Measurements from ENCODE around the gene LDLRAD2. TPM values are rescaled to one million over a fixed set of nuclear protein-coding genes. Genes with fewer than 3 reads are reported as not detected.
A peak's percentile ranks its signal among the peaks of the same experiment; 100 is the strongest.

Gene LDLRAD2
- total and polyA plus RNA-seq, 7 experiments from 2014 or later: 0.66 to 0.86 TPM; not detected in 5

DNA sequence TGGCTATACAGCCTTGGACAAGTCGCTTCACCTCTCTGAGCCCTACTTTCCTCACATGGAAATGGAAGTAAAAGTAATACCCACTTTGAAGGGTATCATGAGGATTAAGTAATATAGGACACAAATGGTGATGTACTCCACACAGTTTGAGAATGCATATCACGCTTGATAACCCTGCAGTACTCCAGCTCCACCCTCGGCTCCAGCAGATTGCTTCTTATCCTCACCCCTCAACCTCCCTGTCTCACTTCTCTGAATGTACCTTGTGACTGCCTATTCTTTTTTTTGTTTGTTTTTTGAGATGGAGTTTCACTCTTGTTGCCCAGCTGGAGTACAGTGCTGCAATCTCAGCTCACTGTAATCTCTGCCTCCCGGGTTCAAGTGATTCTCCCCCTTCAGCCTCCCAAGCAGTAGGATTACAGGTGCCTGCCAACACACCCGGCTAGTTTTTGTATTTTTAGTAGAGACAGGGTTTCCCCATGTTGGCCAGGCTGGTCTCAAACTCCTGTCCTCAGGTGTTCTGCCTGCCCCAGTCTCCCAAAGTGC lies 55.5 kb downstream of the LDLRAD2 start:
- intact Hi-C loops (cut with micrococcal nuclease): no loop called here
- H3K27ac Mint-ChIP-seq: no peak overlapping the region

DNA sequence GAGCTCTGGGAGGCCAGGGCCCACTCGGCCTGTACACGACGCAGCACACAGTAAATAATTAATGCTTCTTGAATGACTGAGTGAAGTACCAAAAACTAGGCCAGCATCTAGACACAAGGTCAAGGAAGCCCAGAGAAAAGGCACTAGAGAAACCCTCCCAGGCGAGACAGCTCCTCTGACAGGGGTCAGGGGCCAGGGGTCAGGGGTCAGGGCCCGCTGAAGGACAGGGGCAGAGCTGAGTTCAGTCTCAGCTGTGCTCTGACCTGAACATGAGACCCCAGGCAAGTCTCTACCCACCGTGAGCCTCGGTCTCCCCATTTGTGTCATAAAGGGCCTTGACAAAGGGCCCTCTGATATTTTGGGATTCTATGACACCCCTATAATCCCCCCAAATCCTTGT lies 56.4 kb downstream of the LDLRAD2 start:
- ATAC-seq: no peak
- intact Hi-C loops (cut with micrococcal nuclease): no loop called here
- POLR2A ChIA-PET: no interaction called here

More for the DNA sequence above, 55.5 kb downstream of the LDLRAD2 start:
- Mint-ChIP-seq H3K27me3 (no peaks in the 10 kb centered on the region), H3K4me3 (no peak overlapping the region), H3K36me3 (peaks cover 0 to 4% (median 0%) of the 10 kb centered on the region in 5 donors), H3K4me1 (no peaks in the 10 kb centered on the region), H3K9me3 (no peaks in the 10 kb centered on the region)
- ATAC-seq (no peak), DNase-seq (no peak)
- POLR2A ChIA-PET: no interaction called here
- CTCF ChIA-PET: no interaction called here
- Histone ChIP-seq H3K9me3 (ENCODE audit: control insufficient read depth in 2 of 3, low read length in 3 of 3) (no peaks in the 10 kb centered on the region), H3K27ac (ENCODE audit: low read depth, low read length) (no peak overlapping the region), H3K36me3 (ENCODE audit: control insufficient read depth in 2 of 3, insufficient read depth in 3 of 3, low read length in 3 of 3) (no peaks in the 10 kb centered on the region), H3K4me3 (ENCODE audit: low read length) (no peak overlapping the region), H3K4me1 (ENCODE audit: control insufficient read depth in 2 of 2, insufficient read depth in 2 of 2, low read length in 2 of 2) (no peaks in the 10 kb centered on the region), H3K27me3 (ENCODE audit: control insufficient read depth in 2 of 2, insufficient read depth in 2 of 2, low read length in 2 of 2) (no peaks in the 10 kb centered on the region)

DNA sequence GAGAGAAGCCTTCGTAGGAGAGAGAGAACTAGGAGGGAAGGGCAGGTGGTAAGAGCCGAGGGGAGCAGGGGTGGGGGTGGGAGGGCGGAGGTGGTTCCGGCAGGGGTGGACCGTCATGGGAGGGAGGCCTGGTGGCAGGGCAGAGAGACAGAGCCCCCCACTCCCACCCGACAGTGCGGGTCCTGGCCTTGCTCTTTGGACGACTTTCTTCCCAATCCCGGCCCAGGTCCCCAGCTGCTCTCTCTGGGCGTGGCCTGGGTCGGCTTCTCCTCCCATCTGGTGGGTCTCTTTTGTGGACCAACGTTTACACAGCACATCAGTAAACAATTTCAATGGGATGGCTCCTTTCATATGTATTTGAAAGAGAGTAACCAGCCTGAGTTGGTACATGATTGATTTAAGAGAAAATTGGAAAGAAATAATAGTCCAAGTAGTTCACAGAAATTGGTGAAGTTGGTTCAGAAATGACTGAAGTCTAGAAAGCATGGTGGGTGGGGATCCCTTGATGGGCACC lies 56.9 kb downstream of the LDLRAD2 start:
- intact Hi-C loops (cut with micrococcal nuclease): no loop called here
- H3K36me3 ChIP-seq (ENCODE audit: control insufficient read depth in 2 of 3, insufficient read depth in 3 of 3, low read length in 3 of 3): no peaks in the 10 kb centered on the region
- no peaks in the 10 kb centered on the region for H3K27me3 ChIP-seq (ENCODE audit: control insufficient read depth in 2 of 2, insufficient read depth in 2 of 2, low read length in 2 of 2)
- no peak overlapping the region for H3K4me3 ChIP-seq (ENCODE audit: low read length)
- CTCF ChIA-PET: no interaction called here
- H3K9me3 ChIP-seq (ENCODE audit: control insufficient read depth in 2 of 3, low read length in 3 of 3): no peaks in the 10 kb centered on the region
- H3K27ac ChIP-seq (ENCODE audit: low read depth, low read length): no peak overlapping the region
- H3K36me3 Mint-ChIP-seq: peaks cover 0 to 4% (median 0%) of the 10 kb centered on the region in 5 donors
- no peak overlapping the region for H3K4me3 Mint-ChIP-seq
- H3K27ac Mint-ChIP-seq: no peak overlapping the region
- H3K4me1 ChIP-seq (ENCODE audit: control insufficient read depth in 2 of 2, insufficient read depth in 2 of 2, low read length in 2 of 2): no peaks in the 10 kb centered on the region
- DNase-seq (no peak), ATAC-seq (no peak)
- no peaks in the 10 kb centered on the region for H3K27me3 Mint-ChIP-seq
- peaks cover 0 to 3% (median 0%) of the 10 kb centered on the region in 7 donors for H3K4me1 Mint-ChIP-seq
- POLR2A ChIA-PET: no interaction called here
- H3K9me3 Mint-ChIP-seq: no peaks in the 10 kb centered on the region

More for the DNA sequence above, 56.4 kb downstream of the LDLRAD2 start:
- Histone ChIP-seq H3K4me3 (ENCODE audit: low read length) (no peak overlapping the region), H3K27me3 (ENCODE audit: control insufficient read depth in 2 of 2, insufficient read depth in 2 of 2, low read length in 2 of 2) (no peaks in the 10 kb centered on the region), H3K9me3 (ENCODE audit: control insufficient read depth in 2 of 3, low read length in 3 of 3) (no peaks in the 10 kb centered on the region), H3K36me3 (ENCODE audit: control insufficient read depth in 2 of 3, insufficient read depth in 3 of 3, low read length in 3 of 3) (no peaks in the 10 kb centered on the region), H3K4me1 (ENCODE audit: control insufficient read depth in 2 of 2, insufficient read depth in 2 of 2, low read length in 2 of 2) (no peaks in the 10 kb centered on the region), H3K27ac (ENCODE audit: low read depth, low read length) (no peak overlapping the region)
- CTCF ChIA-PET: no interaction called here
- H3K4me1 Mint-ChIP-seq: peaks cover 0 to 3% (median 0%) of the 10 kb centered on the region in 7 donors
- H3K9me3 Mint-ChIP-seq: no peaks in the 10 kb centered on the region
- peaks cover 0 to 4% (median 0%) of the 10 kb centered on the region in 5 donors for H3K36me3 Mint-ChIP-seq
- no peak for DNase-seq
- H3K27ac Mint-ChIP-seq: peak overlapping the region in 1 of 9 donors; percentile 42
- no peak overlapping the region for H3K4me3 Mint-ChIP-seq
- H3K27me3 Mint-ChIP-seq: no peaks in the 10 kb centered on the region

DNA sequence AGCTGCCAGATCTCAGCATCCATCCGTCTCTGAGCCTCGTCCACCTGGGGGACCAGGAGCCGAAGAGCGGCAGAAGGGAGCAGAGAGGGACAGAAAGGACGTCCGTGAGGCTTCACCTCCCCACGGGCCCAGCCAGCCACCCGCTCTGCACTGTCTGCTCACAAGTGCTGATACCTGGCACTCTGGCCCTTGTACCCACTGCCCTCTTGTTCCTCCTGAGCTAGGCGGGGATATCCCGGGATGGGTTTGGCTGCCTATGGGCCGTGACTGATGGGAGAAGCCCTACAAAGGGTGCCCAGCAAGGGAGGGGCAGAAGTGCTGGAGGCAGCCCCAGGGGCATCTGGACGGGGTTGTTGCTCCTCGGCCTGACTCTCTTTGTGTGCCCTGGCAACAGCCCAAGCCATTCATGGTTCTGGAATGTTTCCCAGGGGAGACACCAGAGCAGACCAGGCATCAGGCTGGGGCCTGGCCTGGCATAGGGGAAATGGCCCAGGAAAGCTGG lies 57.6 kb downstream of the LDLRAD2 start:
- Mint-ChIP-seq H3K4me1 (peaks cover 0 to 3% (median 0%) of the 10 kb centered on the region in 7 donors), H3K4me3 (no peak overlapping the region), H3K27me3 (no peaks in the 10 kb centered on the region), H3K36me3 (peaks cover 0 to 4% (median 0%) of the 10 kb centered on the region in 5 donors), H3K9me3 (no peaks in the 10 kb centered on the region), H3K27ac (no peak overlapping the region)
- ATAC-seq (no peak), DNase-seq (no peak)
- no peak overlapping the region for H3K4me3 ChIP-seq (ENCODE audit: low read length)
- intact Hi-C loops (cut with micrococcal nuclease): no loop called here
- ChIA-PET POLR2A (no interaction called here), CTCF (no interaction called here)
- H3K27ac ChIP-seq (ENCODE audit: low read depth, low read length): no peak overlapping the region
- no peaks in the 10 kb centered on the region for H3K36me3 ChIP-seq (ENCODE audit: control insufficient read depth in 2 of 3, insufficient read depth in 3 of 3, low read length in 3 of 3)
- no peaks in the 10 kb centered on the region for H3K9me3 ChIP-seq (ENCODE audit: control insufficient read depth in 2 of 3, low read length in 3 of 3)
- no peaks in the 10 kb centered on the region for H3K4me1 ChIP-seq (ENCODE audit: control insufficient read depth in 2 of 2, insufficient read depth in 2 of 2, low read length in 2 of 2)
- no peaks in the 10 kb centered on the region for H3K27me3 ChIP-seq (ENCODE audit: control insufficient read depth in 2 of 2, insufficient read depth in 2 of 2, low read length in 2 of 2)

DNA sequence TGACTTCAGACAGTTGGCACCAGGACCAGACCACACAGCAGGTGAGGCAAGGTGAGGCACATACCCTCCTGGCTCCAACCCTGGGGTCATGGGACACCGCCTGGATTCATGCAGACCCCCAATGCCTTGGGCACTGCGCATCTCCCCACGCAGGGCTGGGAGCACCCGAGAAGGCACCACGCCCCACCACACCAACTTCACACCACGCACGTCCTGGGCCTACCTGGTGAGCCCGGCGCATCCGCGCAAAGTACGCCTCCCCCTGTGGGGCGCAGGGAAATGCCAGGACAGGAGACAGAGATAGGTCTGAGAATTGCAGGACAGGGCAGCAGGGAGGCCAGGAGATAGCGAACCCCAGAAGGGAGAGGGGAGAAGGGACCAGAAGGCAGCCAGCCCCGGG lies 58.5 kb downstream of the LDLRAD2 start:
- POLR2A ChIA-PET: no interaction called here

DNA sequence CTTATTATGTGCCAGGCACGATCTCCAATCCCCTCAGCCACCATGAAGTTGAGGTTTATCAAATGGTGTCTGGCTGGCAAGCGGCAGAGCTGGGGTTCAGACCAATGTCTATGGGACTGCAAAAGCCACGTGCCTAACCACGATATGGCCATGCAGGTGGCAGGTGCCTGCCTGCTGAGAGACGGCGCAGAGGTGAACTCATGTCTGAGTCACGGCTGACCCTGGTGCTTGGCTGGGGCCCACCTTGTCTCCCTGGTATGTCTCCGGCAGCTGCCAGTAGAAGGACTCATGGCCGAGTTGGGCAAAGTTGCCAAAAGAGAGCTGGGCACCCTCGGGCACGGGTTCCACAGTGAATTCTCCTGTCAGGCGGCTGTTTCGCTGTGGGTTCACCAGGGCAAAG lies 59.9 kb downstream of the LDLRAD2 start:
- ChIA-PET POLR2A (no interaction called here), CTCF (no interaction called here)
- H3K4me1 ChIP-seq (ENCODE audit: control insufficient read depth in 2 of 2, insufficient read depth in 2 of 2, low read length in 2 of 2): no peaks in the 10 kb centered on the region
- ATAC-seq (no peak), DNase-seq (peak in 1 of 9 donors; percentile 1)
- H3K27me3 Mint-ChIP-seq: no peaks in the 10 kb centered on the region
- intact Hi-C loops (cut with micrococcal nuclease): no loop called here
- peaks cover 0 to 4% (median 0%) of the 10 kb centered on the region in 5 donors for H3K36me3 Mint-ChIP-seq
- no peaks in the 10 kb centered on the region for H3K27me3 ChIP-seq (ENCODE audit: control insufficient read depth in 2 of 2, insufficient read depth in 2 of 2, low read length in 2 of 2)
- H3K27ac Mint-ChIP-seq: peak overlapping the region in 1 of 9 donors; percentile 74
- H3K4me1 Mint-ChIP-seq: peaks cover 0 to 3% (median 0%) of the 10 kb centered on the region in 7 donors
- H3K9me3 ChIP-seq (ENCODE audit: control insufficient read depth in 2 of 3, low read length in 3 of 3): no peaks in the 10 kb centered on the region
- H3K27ac ChIP-seq (ENCODE audit: low read depth, low read length): no peak overlapping the region
- H3K4me3 ChIP-seq (ENCODE audit: low read length): no peak overlapping the region
- no peaks in the 10 kb centered on the region for H3K36me3 ChIP-seq (ENCODE audit: control insufficient read depth in 2 of 3, insufficient read depth in 3 of 3, low read length in 3 of 3)
- no peak overlapping the region for H3K4me3 Mint-ChIP-seq
- H3K9me3 Mint-ChIP-seq: no peaks in the 10 kb centered on the region

More for the DNA sequence above, 58.5 kb downstream of the LDLRAD2 start:
- DNase-seq: peak in 1 of 9 donors; percentile 4
- CTCF ChIA-PET: no interaction called here
- Mint-ChIP-seq H3K9me3 (no peaks in the 10 kb centered on the region), H3K36me3 (peaks cover 0 to 4% (median 0%) of the 10 kb centered on the region in 5 donors), H3K27me3 (no peaks in the 10 kb centered on the region), H3K4me3 (no peak overlapping the region), H3K4me1 (peaks cover 0 to 3% (median 0%) of the 10 kb centered on the region in 7 donors), H3K27ac (no peak overlapping the region)
- Histone ChIP-seq H3K4me3 (ENCODE audit: low read length) (no peak overlapping the region), H3K9me3 (ENCODE audit: control insufficient read depth in 2 of 3, low read length in 3 of 3) (no peaks in the 10 kb centered on the region), H3K27ac (ENCODE audit: low read depth, low read length) (no peak overlapping the region), H3K4me1 (ENCODE audit: control insufficient read depth in 2 of 2, insufficient read depth in 2 of 2, low read length in 2 of 2) (no peaks in the 10 kb centered on the region), H3K27me3 (ENCODE audit: control insufficient read depth in 2 of 2, insufficient read depth in 2 of 2, low read length in 2 of 2) (no peaks in the 10 kb centered on the region), H3K36me3 (ENCODE audit: control insufficient read depth in 2 of 3, insufficient read depth in 3 of 3, low read length in 3 of 3) (no peaks in the 10 kb centered on the region)
- ATAC-seq: no peak
- intact Hi-C loops (cut with micrococcal nuclease): no loop called here

DNA sequence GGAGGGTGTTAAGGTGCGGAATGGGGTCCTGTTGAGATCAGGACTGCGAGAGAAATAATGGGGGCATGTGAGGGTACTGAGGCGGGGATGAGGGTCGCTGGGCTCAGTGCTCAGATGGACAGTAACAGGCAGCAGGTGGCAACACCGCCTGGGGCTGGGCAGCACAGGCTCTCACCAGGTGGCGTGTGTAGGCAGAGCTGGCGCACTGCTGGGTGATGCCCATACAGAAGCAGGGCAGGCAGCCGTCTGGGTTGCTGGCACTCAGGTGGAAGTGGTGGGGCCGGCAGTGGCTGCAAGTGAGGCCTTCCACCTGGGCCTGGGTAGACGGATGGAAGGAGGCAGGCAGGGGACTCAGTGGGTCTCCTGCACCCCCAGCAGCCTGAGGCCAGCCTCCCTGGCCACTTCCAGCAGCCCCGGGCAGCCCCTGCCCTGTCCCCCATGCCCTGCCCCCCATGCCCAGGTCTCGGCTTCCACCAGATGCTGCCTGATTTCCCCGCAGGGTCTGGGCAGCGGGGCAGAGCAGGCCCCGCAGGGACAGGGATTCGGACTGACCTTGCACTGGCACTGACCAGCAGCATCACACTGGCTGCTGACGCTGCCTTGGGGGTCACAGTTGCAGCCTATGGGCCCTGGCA lies 60.5 kb downstream of the LDLRAD2 start:
- Histone ChIP-seq H3K27ac (ENCODE audit: low read depth, low read length) (no peak overlapping the region), H3K27me3 (ENCODE audit: control insufficient read depth in 2 of 2, insufficient read depth in 2 of 2, low read length in 2 of 2) (no peaks in the 10 kb centered on the region), H3K36me3 (ENCODE audit: control insufficient read depth in 2 of 3, insufficient read depth in 3 of 3, low read length in 3 of 3) (no peaks in the 10 kb centered on the region), H3K9me3 (ENCODE audit: control insufficient read depth in 2 of 3, low read length in 3 of 3) (no peaks in the 10 kb centered on the region), H3K4me1 (ENCODE audit: control insufficient read depth in 2 of 2, insufficient read depth in 2 of 2, low read length in 2 of 2) (no peaks in the 10 kb centered on the region), H3K4me3 (ENCODE audit: low read length) (no peak overlapping the region)
- no peak for ATAC-seq
- no peak overlapping the region for H3K4me3 Mint-ChIP-seq
- H3K27ac Mint-ChIP-seq: no peak overlapping the region
- H3K27me3 Mint-ChIP-seq: no peaks in the 10 kb centered on the region
- ChIA-PET CTCF (no interaction called here), POLR2A (no interaction called here)
- H3K4me1 Mint-ChIP-seq: peaks cover 0 to 3% (median 0%) of the 10 kb centered on the region in 7 donors
- no peaks in the 10 kb centered on the region for H3K9me3 Mint-ChIP-seq
- intact Hi-C loops (cut with micrococcal nuclease): no loop called here
- peaks cover 0 to 4% (median 0%) of the 10 kb centered on the region in 5 donors for H3K36me3 Mint-ChIP-seq
- DNase-seq: peak in 1 of 9 donors; percentile 3
